HepG2 (cell line): Measurements from ENCODE around the gene PWP1. TPM values are rescaled to one million over a fixed set of nuclear protein-coding genes. Genes with fewer than 3 reads are reported as not detected.

Experiments used
- ATAC-seq: fragments of 200-7000 bp; cut with Tn5 transposase; 3 replicates; pipeline ENCODE4 v1.9.1; 2020; ENCODE audit warnings: mild to moderate bottlenecking, moderate library complexity
- BruUV-seq: library from RNA; stranded (reverse); fragments of 400-500 nt; replicated peaks from 2 replicates; lab custom pipeline; 2021; lab: Mats Ljungman, UMichigan
- CTCF ChIA-PET: fragments of 300-600 bp; formaldehyde crosslinking; extraction: SDS; loops from one replicate; lab custom pipeline; 2021; ENCODE audit warnings: low total read pairs, inconsistent platforms, low intra/inter-chr PET ratio; lab: Yijun Ruan, JAX
- POLR2A ChIA-PET: fragments of 350-600 bp; sonication (Branson Sonifier 250); formaldehyde crosslinking; loops from one replicate; lab custom pipeline; 2020; ENCODE audit warnings: antibody characterized with exemption, inconsistent platforms; lab: Yijun Ruan, JAX
- DNase-seq: peaks from one replicate; pipeline ENCODE4 v3.0.0-alpha.2; 2015; ENCODE audit warnings: low spot score
- FAIRE-seq: peaks from 3 replicates; lab custom pipeline; 2011; peaks lifted over from hg19 to GRCh38; lab: Jason Lieb, UNC
- H2AFZ ChIP-seq: one replicate; pipeline ENCODE4 v1.6.1; 2011; ENCODE audit warnings: low read length, inconsistent platforms
- H3K27ac ChIP-seq: fragments of 300-600 bp; 3 replicates; pipeline ENCODE4 v1.8.0; 2011; ENCODE audit warnings: mixed run types, mild to moderate bottlenecking, mixed read lengths, low read length, inconsistent platforms; ENCODE audit not compliant: insufficient read depth; ENCODE audit errors: extremely low read length
- H3K27me3 ChIP-seq, 2 experiments: fragments of 200-600 bp in 1 of 2; 2 replicates in 1 of 2; 3 replicates in 1 of 2; pipeline versions ENCODE4 v1.6.0 to v1.8.0; 2011; ENCODE audit warnings: low read length in 2 of 2, mild to moderate bottlenecking in 2 of 2, moderate library complexity in 2 of 2, inconsistent platforms in 1 of 2; ENCODE audit not compliant: insufficient read depth in 2 of 2, control insufficient read depth in 1 of 2
- H3K36me3 ChIP-seq, 2 experiments: fragments of 200-600 bp in 1 of 2; replicated peaks in 1 of 2; 2 replicates in 1 of 2; 3 replicates in 1 of 2; pipeline versions ENCODE4 v1.5.1 to v1.8.0; 2011; ENCODE audit warnings: low read length in 2 of 2, inconsistent platforms in 1 of 2; ENCODE audit not compliant: insufficient read depth in 2 of 2, control insufficient read depth in 1 of 2
- H3K4me1 ChIP-seq: 2 replicates; pipeline ENCODE4 v1.5.1; 2012; ENCODE audit warnings: low read length, inconsistent platforms; ENCODE audit not compliant: insufficient read depth
- H3K4me2 ChIP-seq: 2 replicates; pipeline ENCODE4 v1.6.0; 2011; ENCODE audit warnings: low read depth, low read length, inconsistent platforms
- H3K4me3 ChIP-seq, 3 experiments: fragments of 200-600 bp in 1 of 3; sonication (generic), shearing (Covaris generic) in 1 of 3; replicated peaks in 1 of 3; 2 replicates each; pipeline ENCODE4 v1.5.1; 2011 to 2016; ENCODE audit warnings: low read length in 3 of 3, inconsistent platforms in 2 of 3, low read depth in 2 of 3, mild to moderate bottlenecking in 2 of 3, control low read depth in 1 of 3, mixed read lengths in 1 of 3; ENCODE audit not compliant: insufficient read depth in 1 of 3
- H3K79me2 ChIP-seq: one replicate; pipeline ENCODE4 v1.6.1; 2011; ENCODE audit warnings: low read length, inconsistent platforms; ENCODE audit not compliant: insufficient read depth
- H3K9ac ChIP-seq: 2 replicates; pipeline ENCODE4 v1.6.0; 2011; ENCODE audit warnings: mild to moderate bottlenecking, low read depth, low read length, inconsistent platforms; ENCODE audit not compliant: insufficient read depth
- H3K9me3 ChIP-seq: 2 replicates; pipeline ENCODE4 v1.5.1; 2012; ENCODE audit warnings: mild to moderate bottlenecking, low read length
- H4K20me1 ChIP-seq: 2 replicates; pipeline ENCODE4 v1.6.0; 2011; ENCODE audit warnings: inconsistent platforms, mild to moderate bottlenecking, low read length, moderate library complexity; ENCODE audit not compliant: insufficient read depth
- ATRX ChIP-seq: sonication (generic); formaldehyde crosslinking; IDR thresholded peaks from 2 replicates; pipeline ENCODE4 v1.4.0; 2020; ENCODE audit warnings: missing genetic modification reagents, borderline replicate concordance
- CHD4 ChIP-seq: fragments of 200-600 bp; sonication (generic); IDR thresholded peaks from 2 replicates; pipeline ENCODE4 v1.7.0; 2017; ENCODE audit warnings: mild to moderate bottlenecking, low read length, borderline replicate concordance
- HOXA7 ChIP-seq: sonication (generic); formaldehyde crosslinking; IDR thresholded peaks from 2 replicates; pipeline ENCODE4 v1.8.1; 2022; ENCODE audit warnings: mild to moderate bottlenecking, missing genetic modification reagents, moderate library complexity
- KAT8 ChIP-seq: IDR thresholded peaks from 2 replicates; pipeline ENCODE4 v1.6.1; 2016; ENCODE audit warnings: missing genetic modification reagents, missing compliant biosample characterization
- KMT2A ChIP-seq: sonication (generic); formaldehyde crosslinking; IDR thresholded peaks from 2 replicates; pipeline ENCODE4 v1.4.0; 2020; ENCODE audit warnings: missing genetic modification reagents
- RBM22 ChIP-seq: fragments of 200-400 bp; formaldehyde crosslinking; optimal IDR thresholded peaks from 2 replicates; pipeline ENCODE3; 2017; ENCODE audit warnings: mild to moderate bottlenecking, low read length, moderate library complexity
- SNRNP70 ChIP-seq: fragments of 200-400 bp; formaldehyde crosslinking; IDR thresholded peaks from 2 replicates; pipeline ENCODE4 v1.6.1; 2017; ENCODE audit warnings: mild to moderate bottlenecking, low read depth, low read length, moderate library complexity
- TCF12 ChIP-seq, 2 experiments: fragments of 450-650 bp in 1 of 2; sonication (generic) in 1 of 2; formaldehyde crosslinking in 1 of 2; IDR thresholded peaks; 2 replicates each; pipeline versions ENCODE4 v1.6.1 to v1.8.0; 2017 to 2022; ENCODE audit warnings: antibody characterized with exemption in 1 of 2, mild to moderate bottlenecking in 1 of 2, missing genetic modification reagents in 1 of 2, moderate library complexity in 1 of 2
- ZFP41 ChIP-seq: sonication (generic); formaldehyde crosslinking; IDR thresholded peaks from 2 replicates; pipeline ENCODE4 v1.4.0; 2020; ENCODE audit warnings: mild to moderate bottlenecking, missing genetic modification reagents, borderline replicate concordance
- ZNF34 ChIP-seq: sonication (generic); formaldehyde crosslinking; IDR thresholded peaks from 2 replicates; pipeline ENCODE4 v1.4.0; 2020; ENCODE audit warnings: mild to moderate bottlenecking, missing genetic modification reagents, borderline replicate concordance
- ZNF709 ChIP-seq: sonication (generic); formaldehyde crosslinking; IDR thresholded peaks from 2 replicates; pipeline ENCODE4 v1.5.0; 2020; ENCODE audit warnings: mild to moderate bottlenecking, missing genetic modification reagents
- ZSCAN9 ChIP-seq: IDR thresholded peaks from 2 replicates; pipeline ENCODE4 v1.6.1; 2016; ENCODE audit warnings: borderline replicate concordance
- WGBS: methylation state at CpG from one replicate; pipeline ENCODE4 v1.1.6; 2017; ENCODE audit warnings: low lambda C conversion rate; 5-methylcytosine and 5-hydroxymethylcytosine counted together
- in situ Hi-C: cut with HindIII; loops from 2 replicates; pipeline ENCODE4 v1.10.0; 2017; ENCODE audit warnings: low pct_unique_long_range_greater_than_20kb; ENCODE audit not compliant: extremely low pct_ligation_motif_present
- intact Hi-C: fragments of 100-400 bp; cut with micrococcal nuclease; formaldehyde crosslinking; loops from one replicate; pipeline ENCODE4 v1.10.0; 2022; ENCODE audit not compliant: unreplicated experiment
- polyA plus RNA-seq, 8 experiments: library from polyadenylated mRNA; depleted of rRNA in 3 of 8; stranded (reverse) in 7 of 8; unstranded in 1 of 8; fragments of >200 nt; fragmentation: Illumina TruSeq in 4 of 8; extraction: Trizol in 4 of 8; gene quantifications; 2 replicates each; pipeline versions ENCODE4 v1.2.1 to v1.2.3, GENCODE V29; 2011 to 2016; ENCODE audit warnings: low read depth in 4 of 8, missing spikeins in 1 of 8, mixed read lengths in 1 of 8; ENCODE audit not compliant: insufficient read depth in 1 of 8
- total RNA-seq, 5 experiments: library from RNA; depleted of rRNA; stranded (reverse); fragments of >200 nt; fragmentation: Illumina TruSeq; extraction: Trizol; gene quantifications; 2 replicates each; pipeline ENCODE4 v1.2.3, GENCODE V29; 2016; ENCODE audit warnings: low read depth in 1 of 5
- TF ChIP-seq, protein P1 (sequence below): sonication (generic); formaldehyde crosslinking; IDR thresholded peaks from one replicate; pipeline ENCODE4 v1.5.1; 2020; ENCODE audit warnings: mild to moderate bottlenecking, missing genetic modification reagents; ENCODE audit errors: not compliant biosample characterization
- TF ChIP-seq, protein P2 (sequence below), 2 experiments: fragments of 450-650 bp in 1 of 2; sonication (generic) in 1 of 2; formaldehyde crosslinking; IDR thresholded peaks; 2 replicates each; pipeline versions ENCODE4 v1.5.0 to v1.8.0; 2020 to 2022; ENCODE audit warnings: mild to moderate bottlenecking in 1 of 2, missing genetic modification reagents in 1 of 2

The PWP1 gene
- total and polyA plus RNA-seq, 2 of the 13 experiments (the other 11 are each of a cell fraction or from before 2014, with no cell fraction given) = 65.9 to 70.2 TPM

DNA sequence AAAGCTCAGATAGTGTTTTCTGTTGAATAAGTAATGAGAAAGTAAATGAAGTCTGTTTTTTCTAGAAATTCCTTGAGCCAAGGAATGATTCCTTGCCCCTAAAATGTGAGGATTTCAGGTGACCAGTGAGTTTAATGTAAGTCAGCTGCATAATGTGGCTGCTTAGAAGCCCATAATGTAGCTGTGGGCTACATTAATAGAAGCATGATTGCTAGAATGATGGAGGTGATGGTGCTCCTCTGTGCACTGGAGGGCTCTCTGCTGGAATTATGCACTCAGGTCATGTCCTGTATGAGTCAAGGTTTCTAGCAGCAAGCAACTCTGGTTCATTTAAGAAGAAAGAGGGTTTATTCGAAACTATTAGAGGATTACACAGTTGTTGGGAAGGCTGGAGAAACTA is 19.6 kb upstream of the PWP1 start:
- no peaks in the 10 kb centered on the region for H3K79me2 ChIP-seq
- CTCF ChIA-PET = no interaction called here
- H3K4me2 ChIP-seq = no peak overlapping the region
- H3K4me3 ChIP-seq = no peak overlapping the region
- in situ Hi-C loops = no loop called here
- no TSS peak for BruUV-seq
- no peak overlapping the region for H3K9ac ChIP-seq
- no peak for ATAC-seq
- no peaks in the 10 kb centered on the region for H3K9me3 ChIP-seq
- H4K20me1 ChIP-seq = no peaks in the 10 kb centered on the region
- H3K36me3 ChIP-seq = no peaks in the 10 kb centered on the region
- POLR2A ChIA-PET = no interaction called here
- peaks cover 7% of the 10 kb centered on the region for H3K4me1 ChIP-seq
- peaks cover 1 to 13% of the 10 kb centered on the region in 2 experiments; a peak in 3 of 5 replicates for H3K27me3 ChIP-seq
- FAIRE-seq = no peak
- H3K27ac ChIP-seq = no peak overlapping the region
- WGBS = 0% methylated on average over 1 of the region's 1 CpG
- DNase-seq = no peak
- TF ChIP-seq KAT8 (no peak), SNRNP70 (no peak), ATRX (CRISPR knock-in tag) (no peak), KMT2A (no peak), RBM22 (no peak), CHD4 (no peak), ZNF34 (CRISPR knock-in tag) (no peak), HOXA7 (no peak), TCF12 (IDR thresholded peaks at IDR 0.05) (no peak), TCF12 (CRISPR knock-in tag; IDR thresholded peaks at IDR 0.05) (no peak), ZFP41 (CRISPR knock-in tag) (no peak), ZSCAN9 (CRISPR knock-in tag) (no peak), ZNF709 (CRISPR knock-in tag) (no peak)
- TF ChIP-seq, protein P1, sequence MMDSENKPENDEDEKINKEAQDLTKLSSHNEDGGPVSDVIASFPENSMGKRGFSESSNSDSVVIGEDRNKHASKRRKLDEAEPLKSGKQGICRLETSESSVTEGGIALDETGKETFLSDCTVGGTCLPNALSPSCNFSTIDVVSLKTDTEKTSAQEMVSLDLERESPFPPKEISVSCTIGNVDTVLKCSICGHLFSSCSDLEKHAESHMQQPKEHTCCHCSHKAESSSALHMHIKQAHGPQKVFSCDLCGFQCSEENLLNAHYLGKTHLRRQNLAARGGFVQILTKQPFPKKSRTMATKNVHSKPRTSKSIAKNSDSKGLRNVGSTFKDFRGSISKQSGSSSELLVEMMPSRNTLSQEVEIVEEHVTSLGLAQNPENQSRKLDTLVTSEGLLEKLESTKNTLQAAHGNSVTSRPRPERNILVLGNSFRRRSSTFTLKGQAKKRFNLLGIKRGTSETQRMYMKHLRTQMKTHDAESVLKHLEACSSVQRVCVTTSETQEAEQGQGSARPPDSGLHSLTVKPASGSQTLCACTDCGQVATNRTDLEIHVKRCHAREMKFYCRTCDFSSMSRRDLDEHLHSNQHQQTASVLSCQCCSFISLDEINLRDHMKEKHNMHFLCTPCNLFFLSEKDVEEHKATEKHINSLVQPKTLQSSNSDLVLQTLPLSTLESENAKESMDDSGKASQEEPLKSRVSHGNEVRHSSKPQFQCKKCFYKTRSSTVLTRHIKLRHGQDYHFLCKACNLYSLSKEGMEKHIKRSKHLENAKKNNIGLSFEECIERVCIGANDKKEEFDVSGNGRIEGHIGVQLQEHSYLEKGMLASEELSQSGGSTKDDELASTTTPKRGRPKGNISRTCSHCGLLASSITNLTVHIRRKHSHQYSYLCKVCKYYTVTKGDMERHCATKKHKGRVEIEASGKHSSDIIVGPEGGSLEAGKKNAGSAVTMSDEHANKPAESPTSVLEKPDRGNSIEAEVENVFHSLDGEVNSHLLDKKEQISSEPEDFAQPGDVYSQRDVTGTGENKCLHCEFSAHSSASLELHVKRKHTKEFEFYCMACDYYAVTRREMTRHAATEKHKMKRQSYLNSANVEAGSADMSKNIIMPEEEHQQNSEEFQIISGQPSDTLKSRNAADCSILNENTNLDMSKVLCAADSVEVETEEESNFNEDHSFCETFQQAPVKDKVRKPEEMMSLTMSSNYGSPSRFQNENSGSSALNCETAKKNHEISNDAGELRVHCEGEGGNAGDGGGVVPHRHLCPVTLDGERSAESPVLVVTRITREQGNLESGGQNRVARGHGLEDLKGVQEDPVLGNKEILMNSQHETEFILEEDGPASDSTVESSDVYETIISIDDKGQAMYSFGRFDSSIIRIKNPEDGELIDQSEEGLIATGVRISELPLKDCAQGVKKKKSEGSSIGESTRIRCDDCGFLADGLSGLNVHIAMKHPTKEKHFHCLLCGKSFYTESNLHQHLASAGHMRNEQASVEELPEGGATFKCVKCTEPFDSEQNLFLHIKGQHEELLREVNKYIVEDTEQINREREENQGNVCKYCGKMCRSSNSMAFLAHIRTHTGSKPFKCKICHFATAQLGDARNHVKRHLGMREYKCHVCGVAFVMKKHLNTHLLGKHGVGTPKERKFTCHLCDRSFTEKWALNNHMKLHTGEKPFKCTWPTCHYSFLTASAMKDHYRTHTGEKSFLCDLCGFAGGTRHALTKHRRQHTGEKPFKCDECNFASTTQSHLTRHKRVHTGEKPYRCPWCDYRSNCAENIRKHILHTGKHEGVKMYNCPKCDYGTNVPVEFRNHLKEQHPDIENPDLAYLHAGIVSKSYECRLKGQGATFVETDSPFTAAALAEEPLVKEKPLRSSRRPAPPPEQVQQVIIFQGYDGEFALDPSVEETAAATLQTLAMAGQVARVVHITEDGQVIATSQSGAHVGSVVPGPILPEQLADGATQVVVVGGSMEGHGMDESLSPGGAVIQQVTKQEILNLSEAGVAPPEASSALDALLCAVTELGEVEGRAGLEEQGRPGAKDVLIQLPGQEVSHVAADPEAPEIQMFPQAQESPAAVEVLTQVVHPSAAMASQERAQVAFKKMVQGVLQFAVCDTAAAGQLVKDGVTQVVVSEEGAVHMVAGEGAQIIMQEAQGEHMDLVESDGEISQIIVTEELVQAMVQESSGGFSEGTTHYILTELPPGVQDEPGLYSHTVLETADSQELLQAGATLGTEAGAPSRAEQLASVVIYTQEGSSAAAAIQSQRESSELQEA (CRISPR knock-in tag) = no peak
- TF ChIP-seq, protein P2, sequence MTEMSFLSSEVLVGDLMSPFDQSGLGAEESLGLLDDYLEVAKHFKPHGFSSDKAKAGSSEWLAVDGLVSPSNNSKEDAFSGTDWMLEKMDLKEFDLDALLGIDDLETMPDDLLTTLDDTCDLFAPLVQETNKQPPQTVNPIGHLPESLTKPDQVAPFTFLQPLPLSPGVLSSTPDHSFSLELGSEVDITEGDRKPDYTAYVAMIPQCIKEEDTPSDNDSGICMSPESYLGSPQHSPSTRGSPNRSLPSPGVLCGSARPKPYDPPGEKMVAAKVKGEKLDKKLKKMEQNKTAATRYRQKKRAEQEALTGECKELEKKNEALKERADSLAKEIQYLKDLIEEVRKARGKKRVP (CRISPR knock-in tag; IDR thresholded peaks at IDR 0.05) = no peak
- no peak overlapping the region for H2AFZ ChIP-seq
- intact Hi-C loops = no loop called here
